Lower lobe of right lung (tissue), 2 donors: ENCODE measurements around the gene NLRX1. TPM values are rescaled to one million over a fixed set of nuclear protein-coding genes. Genes with fewer than 3 reads are reported as not detected.
A peak's percentile ranks its signal among the peaks of the same experiment; 100 is the strongest.

Experiments
- ATAC-seq, 2 donors: fragments of 200-7000 bp; cut with Tn5 transposase; one replicate each; pipeline ENCODE4 v1.9.1; 2020 to 2022; ENCODE audit warnings: mild to moderate bottlenecking in 2 of 2, moderate library complexity in 2 of 2
- DNase-seq: peaks from one replicate; pipeline ENCODE4 v3.0.0-alpha.2; 2020
- H3K27ac ChIP-seq: fragments of 200-600 bp; one replicate; pipeline ENCODE4 v1.8.0; 2022
- H3K27me3 ChIP-seq: fragments of 200-600 bp; one replicate; pipeline ENCODE4 v1.8.0; 2022; ENCODE audit warnings: low read depth
- H3K36me3 ChIP-seq: fragments of 200-600 bp; one replicate; pipeline ENCODE4 v1.8.0; 2022; ENCODE audit warnings: mild to moderate bottlenecking
- H3K4me1 ChIP-seq: fragments of 200-600 bp; one replicate; pipeline ENCODE4 v1.8.0; 2022
- H3K4me3 ChIP-seq: fragments of 200-600 bp; one replicate; pipeline ENCODE4 v1.8.0; 2022; ENCODE audit warnings: mild to moderate bottlenecking
- H3K9me3 ChIP-seq: fragments of 200-600 bp; one replicate; pipeline ENCODE4 v1.8.0; 2022
- CTCF ChIP-seq: fragments of 200-600 bp; IDR thresholded peaks from one replicate; pipeline ENCODE4 v1.8.0; 2022; ENCODE audit warnings: antibody characterized with exemption, mild to moderate bottlenecking
- intact Hi-C: fragments of 100-400 bp; cut with DNase I; formaldehyde crosslinking; loops from one replicate; pipeline ENCODE4 v1.11.0; 2022
- total RNA-seq: library from RNA; stranded (reverse); fragmentation: NEBNext Ultra II Directional; extraction: Animal tissue kit (Norgen Biotek cat#: 25700); gene quantifications from one replicate; pipeline ENCODE4 v1.2.1, GENCODE V29; 2021
- donor health status: DM: no; HTN: yes; CAD: no; lungs with severe emphysema.

Gene NLRX1
- total RNA-seq, 1 donor from 2014 or later = 16.5 TPM

- Histone ChIP-seq H3K27ac (no peak overlapping the region), H3K9me3 (no peaks in the 10 kb centered on the region), H3K36me3 (no peaks in the 10 kb centered on the region), H3K4me1 (peaks cover 8% of the 10 kb centered on the region), H3K27me3 (peaks cover 35% of the 10 kb centered on the region), H3K4me3 (no peak overlapping the region)
- ATAC-seq = no peak
- no peak for DNase-seq
- intact Hi-C loops = no loop called here
- no peak for TF ChIP-seq CTCF
Measured at GRCh38 chr11:119152043-119152442, 16.5 kb upstream of the NLRX1 start.

DNA sequence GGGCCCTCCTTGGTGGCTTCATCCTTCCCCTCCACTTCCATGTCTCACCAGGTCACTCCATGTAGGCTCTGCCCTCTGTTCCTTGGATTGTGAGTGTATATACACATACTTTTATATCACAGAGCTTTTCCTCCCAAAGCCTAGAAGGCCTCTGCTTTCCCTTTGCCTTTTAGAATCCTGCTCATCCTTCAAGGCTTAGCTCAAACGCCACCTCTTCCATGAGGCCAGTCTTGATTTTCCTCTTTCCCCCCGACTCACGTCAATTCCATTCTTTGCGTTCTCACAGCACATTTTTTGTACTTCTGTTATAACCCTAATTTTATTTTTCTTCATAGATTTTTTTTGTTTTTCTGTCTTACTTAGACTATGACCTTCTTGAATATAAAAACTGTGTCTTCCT lies 15.9 kb upstream of the NLRX1 start:
- Histone ChIP-seq H3K36me3 (no peaks in the 10 kb centered on the region), H3K27ac (no peak overlapping the region), H3K27me3 (peaks cover 34% of the 10 kb centered on the region), H3K9me3 (no peaks in the 10 kb centered on the region), H3K4me1 (peaks cover 8% of the 10 kb centered on the region), H3K4me3 (no peak overlapping the region)
- DNase-seq = no peak
- no peak for ATAC-seq
- intact Hi-C loops = no loop called here
- TF ChIP-seq CTCF = no peak

DNA sequence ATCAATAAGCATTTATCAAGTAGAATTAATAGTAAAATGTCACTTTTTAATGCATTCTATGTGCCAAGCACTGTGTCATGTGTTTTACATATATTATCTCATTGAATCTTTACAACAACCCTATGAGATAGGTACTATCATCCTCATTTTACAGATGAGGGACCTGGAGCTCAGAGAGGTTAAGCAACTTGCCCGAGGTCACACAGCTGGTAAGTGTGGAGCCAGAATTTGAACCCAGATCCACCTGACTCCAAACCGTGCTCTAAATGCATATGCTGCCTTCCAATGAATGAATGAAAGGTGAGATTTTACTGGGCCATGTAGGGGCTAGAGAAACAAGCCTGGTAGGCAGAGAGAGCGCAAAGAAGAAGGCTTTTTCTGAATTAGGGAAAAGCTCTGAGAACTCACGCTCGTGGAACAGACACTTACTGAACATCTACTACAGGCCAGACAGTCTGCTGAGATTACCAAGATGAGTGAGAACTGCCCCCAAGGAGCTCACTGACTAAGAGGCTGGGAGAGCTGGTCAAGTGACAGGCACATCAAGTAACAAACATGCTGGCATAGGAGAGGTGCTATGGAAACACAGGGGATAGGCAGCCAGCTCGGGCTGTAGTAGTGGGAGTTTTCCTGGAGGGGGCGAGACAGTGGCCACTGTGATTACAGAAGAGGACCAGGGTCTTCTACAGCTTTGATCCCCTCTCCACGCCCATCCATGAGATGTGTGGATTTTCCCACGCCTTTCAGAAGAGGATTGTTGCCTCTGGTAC lies 15.3 kb upstream of the NLRX1 start:
- no peak for TF ChIP-seq CTCF
- ATAC-seq (no peak), DNase-seq (no peak)
- H3K4me1 ChIP-seq = peaks cover 8% of the 10 kb centered on the region
- intact Hi-C loops = no loop called here
- no peak overlapping the region for H3K4me3 ChIP-seq
- no peaks in the 10 kb centered on the region for H3K9me3 ChIP-seq
- no peak overlapping the region for H3K27ac ChIP-seq
- H3K36me3 ChIP-seq = no peaks in the 10 kb centered on the region
- peaks cover 27% of the 10 kb centered on the region for H3K27me3 ChIP-seq

DNA sequence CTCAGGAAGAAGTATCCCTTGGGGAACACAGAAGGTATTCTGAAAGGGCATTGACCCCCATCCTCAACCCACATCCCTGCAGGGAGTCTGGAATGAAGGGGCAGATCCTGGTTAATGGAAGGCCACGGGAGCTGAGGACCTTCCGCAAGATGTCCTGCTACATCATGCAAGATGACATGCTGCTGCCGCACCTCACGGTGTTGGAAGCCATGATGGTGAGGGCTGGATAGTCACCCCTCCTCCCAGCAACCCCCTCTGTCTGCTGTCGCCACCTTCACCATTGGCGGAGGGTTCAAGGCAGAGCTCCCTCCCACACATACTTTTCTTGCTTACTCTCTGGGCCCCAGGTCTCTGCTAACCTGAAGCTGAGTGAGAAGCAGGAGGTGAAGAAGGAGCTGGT lies 14.3 kb upstream of the NLRX1 start:
- intact Hi-C loops = no loop called here
- no peak for ATAC-seq

DNA sequence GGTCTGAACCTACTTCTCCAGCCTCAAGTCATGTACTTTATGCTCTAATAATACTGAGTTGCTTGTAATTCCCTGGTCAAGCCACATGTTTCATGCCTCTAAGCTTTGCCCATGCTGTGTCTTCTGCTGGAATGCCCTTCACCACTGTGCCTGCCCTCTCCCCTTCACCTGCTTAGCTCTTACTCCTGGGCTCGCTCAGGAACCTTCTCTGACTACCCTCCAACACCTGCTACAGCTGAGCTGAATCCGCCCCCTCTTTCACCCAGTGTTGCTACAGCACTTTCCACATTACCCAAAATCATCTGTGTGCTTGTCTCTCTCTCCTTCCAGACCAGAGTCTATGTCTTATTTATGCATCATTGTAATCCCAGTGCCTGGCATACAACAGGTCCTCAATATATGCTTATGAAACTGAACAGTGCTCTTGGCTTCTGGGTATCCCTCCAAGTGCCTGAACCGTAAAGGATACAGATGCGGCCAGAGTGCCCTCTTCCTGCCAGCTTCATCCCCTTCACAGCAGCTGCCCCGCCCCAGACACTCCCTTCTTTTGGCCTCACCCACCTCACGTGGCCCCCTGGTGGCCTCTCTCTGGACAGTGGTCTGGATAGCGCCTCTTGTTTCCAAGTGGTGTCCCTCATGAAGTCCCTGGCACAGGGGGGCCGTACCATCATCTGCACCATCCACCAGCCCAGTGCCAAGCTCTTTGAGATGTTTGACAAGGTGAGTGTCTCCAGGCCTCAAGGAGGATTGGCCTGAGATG lies 12.6 kb upstream of the NLRX1 start:
- no peak for DNase-seq
- ATAC-seq = peak in 1 of 2 donors; percentile 23

More for the DNA sequence above, 14.3 kb upstream of the NLRX1 start:
- DNase-seq = no peak
- Histone ChIP-seq H3K4me1 (peaks cover 8% of the 10 kb centered on the region), H3K27ac (no peak overlapping the region), H3K27me3 (peaks cover 18% of the 10 kb centered on the region), H3K4me3 (no peak overlapping the region), H3K9me3 (no peaks in the 10 kb centered on the region), H3K36me3 (no peaks in the 10 kb centered on the region)
- TF ChIP-seq CTCF = no peak

More for the DNA sequence above, 12.6 kb upstream of the NLRX1 start:
- H3K4me3 ChIP-seq = no peak overlapping the region
- H3K27me3 ChIP-seq = peaks cover 2% of the 10 kb centered on the region
- H3K36me3 ChIP-seq = no peaks in the 10 kb centered on the region
- no peaks in the 10 kb centered on the region for H3K9me3 ChIP-seq
- TF ChIP-seq CTCF = no peak
- intact Hi-C loops = no loop called here
- H3K27ac ChIP-seq = no peak overlapping the region
- H3K4me1 ChIP-seq = no peaks in the 10 kb centered on the region
